Activated T-cell treated with anti-CD3 and anti-CD28 coated beads, Interleukin-2, amount 50 U/mL, for 72 hours (primary cell): ENCODE data around the gene HSCB. TPM values are rescaled to one million over a fixed set of nuclear protein-coding genes. Genes with fewer than 3 reads are reported as not detected.
"Not testable (repeated sequence)": the region's sequence is repeated elsewhere in the genome, so short reads cannot be mapped to it uniquely, and the experiment has no call there.

Source experiments
- ATAC-seq, 2 donors: fragments of 150-1000 bp; cut with Tn5 transposase; replicated peaks in 1 of 2; 2 replicates each; pipeline ENCODE4 v1.10.0; 2021; ENCODE audit warnings: moderate library complexity in 2 of 2, mild to moderate bottlenecking in 1 of 2
- DNase-seq, 2 donors: peaks; one replicate each; pipeline ENCODE4 v3.0.0; 2021 to 2022; ENCODE audit warnings: mixed read lengths in 1 of 2
- H3K27ac Mint-ChIP-seq: one replicate; pipeline ENCODE4 v1.8.0; 2022; ENCODE audit warnings: mild to moderate bottlenecking, moderate library complexity, mixed read lengths
- H3K27me3 Mint-ChIP-seq: one replicate; pipeline ENCODE4 v1.8.0; 2022; ENCODE audit warnings: low read depth, mixed read lengths
- H3K36me3 Mint-ChIP-seq, 2 donors: one replicate each; pipeline ENCODE4 v1.8.0; 2022; ENCODE audit warnings: mixed read lengths in 2 of 2, mild to moderate bottlenecking in 1 of 2; ENCODE audit not compliant: insufficient read depth in 2 of 2
- H3K4me1 Mint-ChIP-seq: one replicate; pipeline ENCODE4 v1.8.0; 2022; ENCODE audit warnings: low read depth, mixed read lengths
- H3K4me3 Mint-ChIP-seq, 2 donors: one replicate each; pipeline ENCODE4 v1.8.0; 2022; ENCODE audit warnings: mild to moderate bottlenecking in 2 of 2, mixed read lengths in 2 of 2, moderate library complexity in 2 of 2
- H3K9me3 Mint-ChIP-seq, 2 donors: one replicate each; pipeline ENCODE4 v1.8.0; 2022; ENCODE audit warnings: mixed read lengths in 2 of 2
- total RNA-seq, 2 donors: library from RNA; stranded (reverse); gene quantifications; one replicate each; pipeline ENCODE4 v1.2.3, GENCODE V29; 2022

Gene HSCB
- total RNA-seq, 2 donors from 2014 or later: 21.6 to 24.1 TPM

GRCh38 chr22:28718044-28718443, 23.8 kb upstream of the HSCB start:
- Mint-ChIP-seq H3K36me3 (peaks cover 2% of the 10 kb centered on the region in 2 donors), H3K4me3 (no peak overlapping the region), H3K9me3 (no peaks in the 10 kb centered on the region), H3K4me1 (peaks cover 15% of the 10 kb centered on the region), H3K27me3 (no peaks in the 10 kb centered on the region), H3K27ac (no peak overlapping the region)
- no peak for DNase-seq
- no peak for ATAC-seq

DNA sequence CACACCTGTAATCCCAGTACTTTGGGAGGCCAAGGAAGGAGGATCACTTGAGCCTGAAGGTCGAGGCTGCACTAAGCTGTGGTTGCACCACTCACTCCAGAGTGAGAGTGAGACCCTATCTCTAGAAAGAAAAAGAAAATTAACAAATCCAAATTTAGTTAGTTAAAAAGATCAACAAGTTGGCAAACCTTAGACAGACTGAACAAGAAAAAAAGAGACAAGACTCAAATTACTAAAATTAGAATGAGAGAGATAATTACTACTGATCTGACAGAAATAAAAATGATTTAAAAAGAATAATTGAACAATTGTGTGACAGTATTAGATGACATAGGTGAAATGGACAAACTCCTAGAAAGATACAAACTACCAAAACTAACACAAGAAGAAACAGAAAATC, 13.8 kb upstream of the HSCB start:
- peaks cover 0 to 17% of the 10 kb centered on the region in 2 donors for H3K36me3 Mint-ChIP-seq
- H3K4me1 Mint-ChIP-seq: no peaks in the 10 kb centered on the region
- H3K27me3 Mint-ChIP-seq: no peaks in the 10 kb centered on the region
- no peak overlapping the region for H3K4me3 Mint-ChIP-seq
- ATAC-seq (no peak), DNase-seq (no peak)
- no peaks in the 10 kb centered on the region for H3K9me3 Mint-ChIP-seq
- H3K27ac Mint-ChIP-seq: peak overlapping the region; percentile 69

- DNase-seq (no peak), ATAC-seq (no peak)
- Mint-ChIP-seq H3K27ac (no peak overlapping the region), H3K4me1 (no peaks in the 10 kb centered on the region), H3K36me3 (peaks cover 3 to 14% of the 10 kb centered on the region in 2 donors), H3K27me3 (no peaks in the 10 kb centered on the region), H3K4me3 (no peak overlapping the region), H3K9me3 (no peaks in the 10 kb centered on the region)
These were observed 13.1 kb upstream of the HSCB start for GRCh38 chr22:28728621-28729313.

- no peak for ATAC-seq
- Mint-ChIP-seq H3K4me1 (no peaks in the 10 kb centered on the region), H3K36me3 (peaks cover 3 to 11% of the 10 kb centered on the region in 2 donors), H3K9me3 (no peaks in the 10 kb centered on the region), H3K27ac (peak overlapping the region; percentile 72), H3K27me3 (no peaks in the 10 kb centered on the region), H3K4me3 (no peak overlapping the region)
- DNase-seq: no peak
These were observed 11.7 kb upstream of the HSCB start for GRCh38 chr22:28730179-28730578.

GRCh38 chr22:28734393-28734792, 7.4 kb upstream of the HSCB start:
- Mint-ChIP-seq H3K27me3 (no peaks in the 10 kb centered on the region), H3K9me3 (no peaks in the 10 kb centered on the region), H3K27ac (no peak overlapping the region), H3K36me3 (peaks cover 3 to 4% of the 10 kb centered on the region in 2 donors), H3K4me1 (peaks cover 9% of the 10 kb centered on the region), H3K4me3 (no peak overlapping the region)
- no peak for DNase-seq
- ATAC-seq: no peak

DNA sequence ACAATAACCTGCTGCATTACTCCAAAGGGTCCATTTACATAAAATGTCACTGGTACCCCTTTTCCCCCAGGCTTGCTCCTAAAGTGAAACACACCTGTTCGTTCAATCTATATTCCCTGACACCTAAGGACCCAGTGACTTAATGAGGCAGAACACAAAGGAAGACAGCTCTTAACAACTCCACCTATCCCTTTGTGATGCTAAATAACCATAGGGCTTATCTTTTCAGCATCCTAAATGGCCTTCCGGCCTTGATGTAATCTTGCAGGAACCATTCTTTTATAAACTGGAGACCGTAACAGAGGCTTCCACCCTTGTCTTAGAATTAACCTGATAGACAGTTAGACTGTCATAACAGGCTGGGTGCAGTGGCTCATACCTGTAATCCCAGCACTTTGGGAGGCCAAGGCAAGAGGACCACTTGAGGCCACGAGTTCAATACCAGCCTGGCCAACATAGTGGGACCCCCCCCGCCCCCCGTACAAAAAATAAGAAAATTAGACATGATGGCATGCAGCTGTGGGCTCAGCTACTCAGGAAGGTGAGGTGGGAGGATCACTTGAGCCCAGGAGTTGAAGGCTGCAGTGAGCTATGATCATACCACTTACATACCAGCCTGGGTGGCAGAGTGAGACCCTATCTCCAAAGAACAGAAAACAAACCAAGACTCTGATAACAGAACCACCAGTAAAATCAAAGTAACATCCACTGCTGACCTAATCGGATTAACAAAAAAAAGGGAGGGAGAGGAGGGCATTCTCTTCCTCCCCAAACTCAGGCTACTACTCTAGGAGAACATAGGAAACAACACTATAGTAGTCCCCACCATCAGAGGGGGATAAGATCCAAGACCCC, 5.3 kb upstream of the HSCB start:
- H3K4me3 Mint-ChIP-seq: no peak overlapping the region
- H3K4me1 Mint-ChIP-seq: peaks cover 29% of the 10 kb centered on the region
- H3K9me3 Mint-ChIP-seq: no peaks in the 10 kb centered on the region
- ATAC-seq (no peak), DNase-seq (no peak)
- H3K27me3 Mint-ChIP-seq: no peaks in the 10 kb centered on the region
- H3K27ac Mint-ChIP-seq: peak overlapping the region; percentile 2
- H3K36me3 Mint-ChIP-seq: peaks cover 3 to 4% of the 10 kb centered on the region in 2 donors

- H3K4me1 Mint-ChIP-seq: peaks cover 36% of the 10 kb centered on the region
- H3K9me3 Mint-ChIP-seq: no peaks in the 10 kb centered on the region
- H3K36me3 Mint-ChIP-seq: peaks cover 6 to 8% of the 10 kb centered on the region in 2 donors
- DNase-seq (no peak), ATAC-seq (no peak)
- H3K27me3 Mint-ChIP-seq: no peaks in the 10 kb centered on the region
- H3K4me3 Mint-ChIP-seq: no peak overlapping the region
- H3K27ac Mint-ChIP-seq: no peak overlapping the region
These were observed 4.1 kb upstream of the HSCB start for GRCh38 chr22:28737701-28738100.

- H3K27ac Mint-ChIP-seq: not testable (repeated sequence)
These were observed 3.0 kb upstream of the HSCB start for GRCh38 chr22:28738876-28739275.

GRCh38 chr22:28741200-28741784, 547 bp upstream of the HSCB start:
- Mint-ChIP-seq H3K36me3 (peaks cover 2 to 17% of the 10 kb centered on the region in 2 donors), H3K4me3 (peak overlapping the region; percentile 90 to 96), H3K27ac (peak overlapping the region; percentile 68), H3K4me1 (peaks cover 53% of the 10 kb centered on the region), H3K27me3 (no peaks in the 10 kb centered on the region), H3K9me3 (no peaks in the 10 kb centered on the region)
- ATAC-seq (no peak), DNase-seq (peak in 1 of 2 donors; percentile 1)

More at GRCh38 chr22:28738876-28739275, 3.0 kb upstream of the HSCB start:
- not testable (repeated sequence) for H3K36me3 Mint-ChIP-seq, H3K4me3 Mint-ChIP-seq, H3K27me3 Mint-ChIP-seq, H3K9me3 Mint-ChIP-seq, DNase-seq, ATAC-seq
- peaks cover 48% of the 10 kb centered on the region for H3K4me1 Mint-ChIP-seq

- peak overlapping the region; percentile 68 for H3K27ac Mint-ChIP-seq
- H3K4me1 Mint-ChIP-seq: peaks cover 53% of the 10 kb centered on the region
- H3K27me3 Mint-ChIP-seq: no peaks in the 10 kb centered on the region
- ATAC-seq (no peak), DNase-seq (no peak)
- H3K36me3 Mint-ChIP-seq: peaks cover 2 to 27% of the 10 kb centered on the region in 2 donors
- peak overlapping the region; percentile 90 to 96 for H3K4me3 Mint-ChIP-seq
- H3K9me3 Mint-ChIP-seq: no peaks in the 10 kb centered on the region
These were observed 723 bp downstream of the HSCB start for GRCh38 chr22:28742562-28742962.

DNA sequence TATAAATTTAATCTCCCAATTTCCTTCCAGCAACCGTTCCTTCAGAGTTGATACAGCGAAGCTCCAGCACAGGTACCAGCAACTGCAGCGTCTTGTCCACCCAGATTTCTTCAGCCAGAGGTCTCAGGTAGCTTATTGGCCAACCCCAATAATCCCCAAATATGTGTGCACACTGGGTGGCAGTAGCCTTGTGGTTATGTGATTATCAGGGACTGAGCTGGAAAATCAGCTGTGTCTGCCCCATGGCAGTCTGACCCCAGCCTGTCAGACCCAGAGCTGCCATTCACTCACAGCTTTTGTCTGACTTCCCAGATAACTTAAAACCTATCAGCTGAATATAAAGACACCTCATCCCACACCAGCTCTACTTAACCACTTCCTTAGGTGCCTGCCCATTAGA, 2.0 kb downstream of the HSCB start:
- DNase-seq (no peak), ATAC-seq (no peak)
- Mint-ChIP-seq H3K27me3 (no peaks in the 10 kb centered on the region), H3K4me1 (peaks cover 49% of the 10 kb centered on the region), H3K9me3 (no peaks in the 10 kb centered on the region), H3K4me3 (peak overlapping the region; percentile 90 to 96), H3K36me3 (peaks cover 5 to 29% of the 10 kb centered on the region in 2 donors), H3K27ac (no peak overlapping the region)

- DNase-seq: no peak
- Mint-ChIP-seq H3K36me3 (peaks cover 9 to 29% of the 10 kb centered on the region in 2 donors), H3K4me1 (peaks cover 6% of the 10 kb centered on the region), H3K4me3 (no peak overlapping the region), H3K27me3 (no peaks in the 10 kb centered on the region), H3K27ac (no peak overlapping the region), H3K9me3 (no peaks in the 10 kb centered on the region)
- no peak for ATAC-seq
These were observed 8.6 kb downstream of the HSCB start for GRCh38 chr22:28750471-28750881.

GRCh38 chr22:28754512-28754911, 12.7 kb downstream of the HSCB start:
- H3K27me3 Mint-ChIP-seq, H3K36me3 Mint-ChIP-seq, H3K9me3 Mint-ChIP-seq, H3K4me1 Mint-ChIP-seq, ATAC-seq, DNase-seq, H3K4me3 Mint-ChIP-seq, H3K27ac Mint-ChIP-seq: not testable (repeated sequence)
